ENCODE results near the gene KIF1B.
"Not testable (repeated sequence)": the region's sequence is repeated elsewhere in the genome, so short reads cannot be mapped to it uniquely, and the experiment has no call there.

The KIF1B gene

DNA sequence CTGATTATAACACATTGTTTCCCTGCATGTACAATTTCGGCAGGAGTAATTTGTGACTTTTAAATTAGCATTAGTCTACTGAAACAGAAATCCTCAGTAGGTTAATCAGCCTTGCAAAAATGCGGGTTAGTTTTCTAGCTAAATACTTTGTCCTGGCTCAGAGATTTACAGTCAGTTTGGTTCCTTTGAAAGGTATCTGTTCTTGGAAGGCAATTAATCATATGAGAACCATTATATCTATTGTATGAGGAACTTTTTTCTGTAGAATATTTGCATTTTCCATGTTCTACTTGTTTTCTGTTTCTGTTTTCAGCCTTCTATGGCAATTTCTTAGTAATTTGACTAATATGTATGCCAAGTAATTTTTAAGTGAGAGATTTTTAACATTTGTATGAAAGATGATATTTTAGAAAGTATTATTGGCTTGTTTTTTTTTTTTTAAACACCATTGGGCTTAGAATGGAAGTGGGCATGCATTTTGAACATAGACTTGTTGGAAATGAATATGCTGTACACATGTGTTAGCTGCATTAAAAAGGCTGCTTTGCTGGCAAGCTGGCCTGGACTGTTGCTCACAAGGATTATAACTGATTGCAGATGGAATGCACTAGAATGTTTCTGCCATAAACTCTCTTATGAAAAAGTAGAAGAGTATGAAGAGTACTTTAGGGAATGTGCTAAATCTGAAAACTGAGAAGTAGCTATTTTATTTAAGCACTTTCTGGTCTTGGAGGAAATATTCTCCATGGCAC, 26.2 kb downstream of the KIF1B start:
- DNase-seq (ENCODE audit: low read depth in 2 of 2), result no peak

GRCh38 chr1:10237157-10237539, 26.8 kb downstream of the KIF1B start:
- no peak for DNase-seq (ENCODE audit: low read depth in 2 of 2)

DNA sequence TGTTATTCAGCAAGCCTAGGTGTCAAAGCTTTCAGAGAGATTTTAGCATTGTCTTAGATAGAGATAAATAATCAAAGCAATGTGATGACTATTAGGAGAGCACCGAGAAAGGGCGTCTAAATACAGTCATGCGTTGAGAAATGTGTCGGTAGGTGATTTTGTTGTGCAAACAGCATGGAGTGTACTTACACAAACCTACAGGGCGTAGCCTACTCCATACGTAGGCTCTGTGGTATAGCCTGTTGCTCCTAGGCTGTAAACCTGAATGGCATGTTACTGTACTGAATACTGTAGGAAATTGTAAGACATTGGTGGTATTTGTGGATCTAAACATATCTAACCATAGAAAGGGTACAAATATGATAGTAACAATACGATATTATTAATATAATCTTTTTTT, 31.8 kb downstream of the KIF1B start:
- no peak for DNase-seq (ENCODE audit: low read depth in 2 of 2)

GRCh38 chr1:10242811-10243210, 32.4 kb downstream of the KIF1B start:
- no peak for DNase-seq (ENCODE audit: low read depth in 2 of 2)

GRCh38 chr1:10245674-10246073, 35.3 kb downstream of the KIF1B start:
- DNase-seq (ENCODE audit: low read depth in 2 of 2), result no peak

DNA sequence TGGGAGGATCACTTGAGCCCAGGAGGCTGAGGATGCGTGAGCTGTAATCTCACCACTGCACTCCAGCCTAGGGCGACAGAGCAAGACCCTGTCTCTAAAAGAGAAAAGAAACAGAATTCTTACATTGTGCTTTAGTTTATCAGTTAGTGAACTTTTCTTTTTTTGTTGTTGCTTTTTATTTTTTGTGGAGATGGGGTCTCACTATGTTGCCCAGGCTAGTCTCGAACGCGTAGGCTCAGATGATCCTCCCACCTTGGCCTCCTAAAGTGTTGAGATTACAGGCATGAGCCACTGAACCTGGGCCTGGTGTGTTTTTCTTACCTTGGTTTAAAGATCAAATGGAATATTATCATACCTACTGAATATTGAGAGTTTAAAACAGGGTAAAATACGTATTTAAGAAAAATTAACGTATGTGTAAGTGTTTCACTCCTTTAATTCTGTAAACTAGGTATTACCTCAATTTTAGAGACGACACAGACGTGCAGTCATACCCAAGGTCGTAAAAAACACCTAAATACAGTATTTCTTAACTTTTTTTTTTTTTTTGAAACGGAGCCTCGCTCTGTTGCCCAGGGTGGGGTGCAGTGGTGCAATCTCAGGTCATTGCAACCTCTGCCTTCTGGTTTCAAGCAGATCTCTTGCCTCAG, 39.6 kb downstream of the KIF1B start:
- no peak for DNase-seq (ENCODE audit: low read depth in 2 of 2)

DNA sequence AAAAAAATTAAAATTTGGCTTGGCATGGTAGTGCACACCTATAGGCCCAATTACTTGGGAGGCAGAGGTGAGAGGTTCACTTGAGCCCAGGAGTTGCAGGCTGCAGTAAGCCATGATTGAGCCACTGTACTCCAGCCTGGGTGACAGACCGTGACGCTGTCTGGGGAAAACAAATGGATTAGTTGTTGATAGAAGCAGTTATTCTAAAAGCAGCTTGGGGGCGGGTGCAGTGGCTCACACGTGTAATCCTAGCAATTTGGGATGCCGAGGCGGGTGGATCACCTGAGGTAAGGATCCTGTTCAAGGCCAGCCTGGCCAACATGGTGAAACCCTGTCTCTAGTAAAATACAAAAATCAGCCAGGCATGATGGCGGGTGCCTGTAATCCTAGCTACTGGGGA, 40.3 kb downstream of the KIF1B start:
- DNase-seq (ENCODE audit: low read depth in 2 of 2), result no peak

- DNase-seq (ENCODE audit: low read depth in 2 of 2), result not testable (repeated sequence)
Observed at GRCh38 chr1:10251325-10252108, 41.1 kb downstream of the KIF1B start.

DNA sequence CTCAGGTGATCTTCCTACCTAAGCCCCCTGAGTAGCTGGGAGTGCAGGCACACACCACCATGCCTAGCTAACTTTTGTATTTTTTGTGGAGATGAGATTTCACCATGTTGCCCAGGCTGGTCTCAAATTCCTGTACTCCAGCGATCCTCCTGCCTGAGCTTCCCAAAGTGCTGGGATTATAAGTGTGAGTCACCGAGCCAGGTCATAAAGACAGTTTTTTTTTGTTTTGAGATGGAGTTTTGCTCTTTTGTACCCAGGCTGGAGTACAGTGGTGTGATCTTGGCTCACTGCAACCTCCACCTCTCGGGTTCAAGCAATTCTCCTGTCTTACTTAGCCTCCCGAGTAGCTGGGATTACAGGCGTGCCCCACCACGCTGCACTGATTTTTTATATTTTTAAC, 42.1 kb downstream of the KIF1B start:
- no peak for DNase-seq (ENCODE audit: low read depth in 2 of 2)

- DNase-seq (ENCODE audit: low read depth in 2 of 2), result no peak
Observed at GRCh38 chr1:10253149-10253548, 42.8 kb downstream of the KIF1B start.

DNA sequence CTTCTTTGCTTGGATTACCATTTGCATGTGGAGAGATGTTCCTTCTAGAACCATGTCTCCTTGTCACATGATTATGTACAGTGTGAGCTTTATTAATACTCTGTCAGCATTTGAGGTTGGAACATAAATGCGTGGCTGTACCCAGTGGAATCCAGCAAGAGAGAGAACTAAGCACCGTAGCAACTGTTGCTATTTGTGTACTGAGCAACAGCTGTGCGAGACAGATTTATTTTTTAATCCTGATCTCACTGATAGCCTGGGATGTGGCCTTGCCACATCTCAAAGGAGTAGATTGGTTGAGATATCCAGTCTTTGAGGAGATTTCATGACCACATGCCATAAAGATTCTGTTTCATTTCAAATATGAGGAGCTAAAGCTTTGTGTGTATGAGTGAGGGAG, 43.4 kb downstream of the KIF1B start:
- no peak for DNase-seq (ENCODE audit: low read depth in 2 of 2)

GRCh38 chr1:10257851-10258250, 47.5 kb downstream of the KIF1B start:
- DNase-seq (ENCODE audit: low read depth in 2 of 2), result no peak

DNA sequence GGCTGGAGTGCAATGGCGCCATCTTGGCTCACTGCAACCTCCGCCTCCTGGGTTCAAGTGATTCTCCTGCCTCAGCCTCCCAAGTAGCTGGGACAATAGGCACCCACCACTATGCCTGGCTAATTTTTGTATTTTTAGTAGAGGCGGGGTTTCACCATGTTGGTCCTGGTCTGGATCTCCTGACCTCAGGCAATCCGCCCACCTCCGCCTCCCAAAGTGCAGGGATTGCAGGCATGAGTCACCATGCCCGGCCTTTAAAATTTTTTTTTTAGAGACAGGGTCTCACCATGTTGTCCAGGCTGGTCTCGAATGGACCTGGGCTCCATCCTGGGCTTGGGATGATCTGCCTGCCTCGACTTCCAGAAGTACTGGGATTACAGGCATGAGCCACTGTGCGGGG, 49.2 kb downstream of the KIF1B start:
- DNase-seq (ENCODE audit: low read depth in 2 of 2), result not testable (repeated sequence)

GRCh38 chr1:10263450-10264082, 53.2 kb downstream of the KIF1B start:
- DNase-seq (ENCODE audit: low read depth in 2 of 2), result no peak

- DNase-seq (ENCODE audit: low read depth in 2 of 2), result no peak
Observed at GRCh38 chr1:10265027-10265426, 54.7 kb downstream of the KIF1B start.

- no peak for DNase-seq (ENCODE audit: low read depth in 2 of 2)
Observed at GRCh38 chr1:10265900-10266299, 55.5 kb downstream of the KIF1B start.

DNA sequence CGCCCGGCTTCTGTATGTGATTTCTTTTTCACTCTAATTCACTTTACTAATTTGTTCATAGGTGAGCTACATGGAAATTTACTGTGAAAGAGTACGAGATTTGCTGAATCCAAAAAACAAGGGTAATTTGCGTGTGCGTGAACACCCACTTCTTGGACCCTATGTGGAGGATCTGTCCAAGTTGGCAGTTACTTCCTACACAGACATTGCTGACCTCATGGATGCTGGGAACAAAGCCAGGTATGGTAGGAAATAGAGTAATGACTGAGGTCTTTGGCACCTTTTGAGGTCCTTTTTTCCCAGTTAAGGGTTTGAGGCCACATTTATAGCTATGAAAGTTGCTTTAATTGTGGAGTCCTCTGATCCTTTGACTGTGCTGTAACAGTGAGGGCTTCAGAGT, 56.9 kb downstream of the KIF1B start:
- no peak for DNase-seq (ENCODE audit: low read depth in 2 of 2)

DNA sequence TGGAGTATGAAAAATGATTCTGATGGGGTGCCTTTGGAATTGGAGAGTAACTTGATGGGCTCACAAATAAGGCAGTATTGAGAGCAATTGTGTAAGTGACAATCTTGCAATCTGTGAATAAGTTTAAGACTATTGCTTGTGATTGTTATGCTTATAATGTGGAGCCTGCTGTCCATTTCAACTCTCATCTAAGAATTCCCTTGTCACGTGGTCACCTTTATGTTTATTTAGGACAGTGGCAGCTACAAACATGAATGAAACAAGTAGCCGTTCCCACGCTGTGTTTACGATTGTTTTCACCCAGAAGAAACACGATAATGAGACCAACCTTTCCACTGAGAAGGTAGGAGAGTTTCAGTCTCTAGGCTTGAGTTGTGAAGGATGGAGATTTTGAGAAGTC, 57.6 kb downstream of the KIF1B start:
- DNase-seq (ENCODE audit: low read depth in 2 of 2), result no peak

DNA sequence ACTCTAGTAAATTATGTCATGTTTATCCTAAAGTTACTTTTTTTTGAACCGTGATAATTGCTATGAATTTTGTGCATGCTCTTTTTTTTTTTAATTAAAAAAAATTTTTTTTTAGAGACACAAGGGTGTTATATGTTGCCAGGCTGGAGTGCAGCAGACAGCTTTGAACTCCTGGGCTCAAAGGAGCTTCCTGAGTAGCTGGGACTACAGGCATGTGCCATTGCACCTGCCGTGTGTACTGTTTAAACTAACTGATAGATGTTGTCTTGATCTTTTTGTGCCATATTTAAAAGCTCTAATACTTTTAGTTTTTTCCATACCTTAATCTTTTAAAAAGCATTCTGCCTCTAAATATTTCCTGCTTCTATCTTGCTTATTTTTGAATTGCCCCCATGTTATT, 60.7 kb downstream of the KIF1B start:
- no peak for DNase-seq (ENCODE audit: low read depth in 2 of 2)

GRCh38 chr1:10271869-10272268, 61.5 kb downstream of the KIF1B start:
- DNase-seq (ENCODE audit: low read depth in 2 of 2), result no peak

DNA sequence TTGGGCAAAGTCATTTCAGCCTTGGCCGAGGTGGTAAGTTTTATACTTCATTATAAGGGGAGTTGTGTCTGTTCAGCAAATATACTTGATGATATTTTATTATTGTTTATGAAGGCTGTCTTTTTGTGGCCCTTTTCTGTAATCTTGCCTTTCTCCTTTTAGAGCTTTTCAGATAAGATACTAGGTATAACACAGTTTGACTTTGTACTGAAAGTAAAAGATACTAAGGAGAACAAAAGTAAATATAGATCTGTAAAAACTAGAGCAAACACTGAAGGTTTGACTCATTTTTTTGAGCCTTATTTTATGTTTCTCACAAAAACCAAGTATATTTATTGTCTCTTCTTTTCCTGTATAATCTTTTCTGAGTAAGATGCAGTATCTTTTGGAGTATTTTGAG, 61.9 kb downstream of the KIF1B start:
- no peak for DNase-seq (ENCODE audit: low read depth in 2 of 2)

- DNase-seq (ENCODE audit: low read depth in 2 of 2), result no peak
Observed at GRCh38 chr1:10278880-10279279, 68.5 kb downstream of the KIF1B start.

Data from stimulated activated CD8-positive, alpha-beta memory T cell treated with anti-CD3 and anti-CD28 coated beads, Interleukin-7, amount 100 ng/mL, for 4 hours (primary cell).